ENCODE results near the gene SLC2A6.

Gene SLC2A6

DNA sequence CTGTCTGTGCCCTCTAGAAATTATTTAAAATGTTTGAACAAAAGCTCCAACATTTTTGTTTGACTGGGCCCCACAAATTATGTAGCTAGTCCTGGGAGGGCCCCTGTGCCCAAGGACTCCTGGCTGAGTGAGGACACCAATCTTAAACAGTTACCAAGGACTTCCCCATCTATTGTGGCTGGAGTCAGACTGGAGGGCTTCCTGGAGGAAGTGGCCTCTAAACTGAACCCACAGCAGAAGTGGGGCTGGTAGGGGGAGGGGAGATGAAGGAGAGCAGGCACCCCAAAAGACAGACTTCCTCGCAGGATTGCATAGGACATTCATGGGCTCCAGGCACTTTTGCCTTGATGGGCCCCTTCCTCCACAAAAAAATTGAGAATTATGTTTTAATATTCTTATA is 48.7 kb downstream of the SLC2A6 start:
- no peak for DNase-seq

DNA sequence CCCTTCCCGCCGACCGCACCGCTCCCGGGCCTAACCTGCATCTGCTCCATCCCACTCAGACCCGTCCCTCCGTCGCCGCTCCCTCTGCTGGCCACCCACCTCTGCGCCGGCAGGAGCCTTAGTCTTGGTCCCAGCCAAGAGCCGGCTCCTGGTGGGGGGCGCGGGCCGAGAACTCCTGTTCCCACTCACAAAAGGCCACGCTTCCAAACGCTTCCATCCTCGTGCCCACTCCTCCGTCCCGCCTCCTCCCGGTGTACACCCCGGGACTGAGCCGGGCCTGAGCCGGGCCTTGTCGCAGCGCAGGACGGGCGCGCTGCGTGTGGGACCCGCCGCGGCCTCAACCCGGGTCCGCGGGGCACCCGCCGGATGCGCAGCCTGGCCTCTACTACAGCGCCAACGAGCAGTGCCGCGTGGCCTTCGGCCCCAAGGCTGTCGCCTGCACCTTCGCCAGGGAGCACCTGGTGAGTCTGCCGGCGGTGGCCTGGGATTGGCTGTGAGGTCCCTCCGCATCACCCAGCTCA is 49.2 kb downstream of the SLC2A6 start:
- DNase-seq = no peak

DNA sequence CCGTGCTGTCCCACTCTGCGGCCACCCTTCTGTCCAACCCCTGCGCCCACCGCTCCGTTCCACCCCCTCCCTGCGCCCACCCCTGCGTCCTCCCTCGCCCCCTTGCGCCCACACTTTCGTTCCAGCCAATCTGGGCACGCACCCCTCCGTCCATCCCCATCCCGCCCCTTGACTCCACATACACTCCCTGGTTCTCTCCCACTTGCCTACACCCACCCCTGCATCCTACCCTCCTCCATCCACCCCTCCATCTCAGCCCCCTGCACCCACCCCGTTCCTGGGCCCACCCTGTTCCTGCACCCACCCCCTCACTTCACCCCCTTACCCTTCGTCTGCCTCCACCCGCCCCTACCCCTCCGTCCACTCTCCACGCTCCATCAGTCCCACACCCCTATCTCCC is 49.7 kb downstream of the SLC2A6 start:
- no peak for DNase-seq

DNA sequence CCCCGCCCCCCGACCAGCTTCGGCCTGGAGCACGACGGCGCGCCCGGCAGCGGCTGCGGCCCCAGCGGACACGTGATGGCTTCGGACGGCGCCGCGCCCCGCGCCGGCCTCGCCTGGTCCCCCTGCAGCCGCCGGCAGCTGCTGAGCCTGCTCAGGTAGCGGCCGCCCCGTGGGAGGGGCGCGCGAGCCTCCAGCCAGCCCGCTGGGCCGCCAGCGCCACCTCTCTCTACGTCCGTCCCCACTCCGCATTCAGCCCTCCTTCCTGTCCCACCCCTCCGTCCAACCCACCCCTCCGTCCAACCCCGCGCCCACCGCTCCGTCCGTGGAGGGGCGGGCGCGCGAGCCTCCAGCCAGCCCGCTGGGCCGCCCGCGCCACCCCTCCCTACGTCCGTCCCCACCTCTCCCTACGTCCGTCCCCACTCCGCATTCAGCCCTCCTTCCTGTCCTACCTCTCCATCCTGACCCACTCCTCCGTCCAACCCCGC is 50.2 kb downstream of the SLC2A6 start:
- DNase-seq = no peak

DNA sequence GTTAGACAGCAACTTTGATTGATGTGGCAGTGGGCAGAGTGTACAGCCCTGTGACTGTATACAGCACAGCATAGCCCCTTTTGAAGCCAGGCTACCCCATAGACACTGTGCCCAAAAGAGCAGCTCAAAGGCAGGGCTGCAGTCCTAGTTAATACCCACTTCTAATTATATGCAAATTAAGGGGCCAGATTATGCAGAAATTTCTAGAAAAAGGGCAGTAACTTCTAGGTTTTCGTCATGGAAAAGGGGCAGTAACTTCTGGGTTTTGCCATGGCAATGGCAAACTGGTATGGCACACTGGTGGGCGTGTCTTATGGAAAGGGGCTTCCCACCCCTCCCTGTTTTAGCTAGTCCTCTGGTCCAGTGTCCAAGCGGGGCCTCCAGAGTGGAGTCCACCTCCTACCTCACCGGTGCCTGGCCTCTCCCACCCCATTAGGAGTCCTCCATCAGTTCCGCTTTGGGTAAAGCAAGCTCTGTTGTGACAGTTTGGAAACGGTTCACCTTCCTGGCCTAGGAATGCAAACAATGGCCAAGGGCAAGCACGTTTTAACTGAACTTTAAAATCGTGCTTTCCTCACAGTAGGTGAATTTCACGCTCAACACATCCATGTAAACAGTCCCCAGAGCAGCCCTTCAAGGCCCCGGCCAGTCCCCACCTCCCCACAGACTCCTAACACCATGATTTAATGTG is 51.1 kb downstream of the SLC2A6 start:
- DNase-seq = no peak

DNA sequence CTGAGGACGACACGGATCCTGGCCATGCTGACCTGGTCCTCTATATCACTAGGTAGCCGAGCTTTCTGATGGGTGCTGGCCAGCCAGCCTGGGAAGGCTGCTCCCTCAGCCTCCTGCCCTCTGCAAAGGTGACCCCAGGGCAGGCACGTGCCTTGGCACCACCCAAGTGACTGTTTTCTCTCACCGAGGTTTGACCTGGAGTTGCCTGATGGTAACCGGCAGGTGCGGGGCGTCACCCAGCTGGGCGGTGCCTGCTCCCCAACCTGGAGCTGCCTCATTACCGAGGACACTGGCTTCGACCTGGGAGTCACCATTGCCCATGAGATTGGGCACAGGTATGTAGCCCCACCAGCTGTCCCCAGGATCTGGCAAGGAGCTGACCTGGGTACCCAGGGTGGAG is 52.9 kb downstream of the SLC2A6 start:
- DNase-seq = no peak

DNA sequence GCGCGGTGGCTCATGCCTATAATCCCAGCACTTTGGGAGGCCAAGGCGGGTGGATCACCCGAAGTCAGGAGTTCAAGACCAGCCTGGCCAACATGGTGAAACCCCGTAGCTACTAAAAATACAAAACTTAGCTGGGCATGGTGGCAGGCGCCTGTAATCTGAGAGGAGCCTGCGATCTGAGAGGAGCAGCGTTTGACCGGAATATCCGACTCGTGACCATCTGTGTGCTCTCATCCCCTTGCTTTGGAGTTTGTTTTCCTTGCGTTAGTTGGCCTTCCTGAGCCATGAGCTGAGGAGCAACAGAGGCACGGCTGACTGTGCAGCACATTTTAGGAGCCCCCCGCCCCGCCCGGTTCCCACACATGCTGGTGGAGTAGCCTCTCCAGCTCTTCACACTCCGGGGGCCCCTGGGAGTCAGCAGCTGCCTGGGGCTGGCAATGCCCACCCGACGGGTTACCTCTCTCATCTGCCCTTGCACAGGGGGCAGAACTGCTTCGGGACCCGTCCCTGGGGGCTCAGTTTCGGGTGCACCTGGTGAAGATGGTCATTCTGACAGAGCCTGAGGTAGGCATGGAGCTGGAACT is 53.8 kb downstream of the SLC2A6 start:
- DNase-seq = no peak

DNA sequence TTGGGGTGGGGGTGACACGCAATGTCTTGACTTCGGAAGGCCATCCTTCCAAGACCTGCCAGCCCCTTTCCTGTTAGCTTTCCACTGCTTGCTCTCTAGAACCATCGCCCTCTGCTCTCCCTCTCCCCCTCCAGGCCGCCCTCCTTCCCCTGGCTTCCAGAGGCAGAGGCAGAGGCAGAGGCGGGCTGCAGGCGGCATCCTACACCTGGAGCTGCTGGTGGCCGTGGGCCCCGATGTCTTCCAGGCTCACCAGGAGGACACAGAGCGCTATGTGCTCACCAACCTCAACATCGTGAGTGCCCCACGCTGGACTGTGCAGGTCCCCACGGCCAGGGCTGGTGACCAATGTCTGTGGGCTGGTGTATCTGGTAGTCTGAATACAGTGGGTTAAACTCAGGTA is 54.7 kb downstream of the SLC2A6 start:
- DNase-seq = no peak

DNA sequence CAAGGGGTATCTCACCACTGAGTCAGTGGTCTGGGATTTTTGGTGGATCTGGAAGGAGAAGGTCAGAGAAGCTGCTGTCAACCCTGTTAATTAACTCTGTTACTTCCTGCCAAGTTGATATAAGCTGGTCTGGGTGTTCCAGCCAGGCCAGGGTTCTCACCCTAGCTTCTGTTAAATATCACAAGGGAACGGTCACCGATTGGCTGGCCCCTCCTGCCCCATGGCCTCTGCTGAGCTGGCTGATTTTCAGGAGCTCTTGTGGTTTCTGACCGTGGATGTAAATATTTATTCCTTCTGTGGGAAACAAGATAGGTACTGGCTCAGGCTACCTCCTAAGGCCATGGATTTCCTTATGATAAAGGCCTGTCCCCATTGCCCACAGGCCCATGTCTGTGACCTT is 55.7 kb downstream of the SLC2A6 start:
- DNase-seq = no peak

DNA sequence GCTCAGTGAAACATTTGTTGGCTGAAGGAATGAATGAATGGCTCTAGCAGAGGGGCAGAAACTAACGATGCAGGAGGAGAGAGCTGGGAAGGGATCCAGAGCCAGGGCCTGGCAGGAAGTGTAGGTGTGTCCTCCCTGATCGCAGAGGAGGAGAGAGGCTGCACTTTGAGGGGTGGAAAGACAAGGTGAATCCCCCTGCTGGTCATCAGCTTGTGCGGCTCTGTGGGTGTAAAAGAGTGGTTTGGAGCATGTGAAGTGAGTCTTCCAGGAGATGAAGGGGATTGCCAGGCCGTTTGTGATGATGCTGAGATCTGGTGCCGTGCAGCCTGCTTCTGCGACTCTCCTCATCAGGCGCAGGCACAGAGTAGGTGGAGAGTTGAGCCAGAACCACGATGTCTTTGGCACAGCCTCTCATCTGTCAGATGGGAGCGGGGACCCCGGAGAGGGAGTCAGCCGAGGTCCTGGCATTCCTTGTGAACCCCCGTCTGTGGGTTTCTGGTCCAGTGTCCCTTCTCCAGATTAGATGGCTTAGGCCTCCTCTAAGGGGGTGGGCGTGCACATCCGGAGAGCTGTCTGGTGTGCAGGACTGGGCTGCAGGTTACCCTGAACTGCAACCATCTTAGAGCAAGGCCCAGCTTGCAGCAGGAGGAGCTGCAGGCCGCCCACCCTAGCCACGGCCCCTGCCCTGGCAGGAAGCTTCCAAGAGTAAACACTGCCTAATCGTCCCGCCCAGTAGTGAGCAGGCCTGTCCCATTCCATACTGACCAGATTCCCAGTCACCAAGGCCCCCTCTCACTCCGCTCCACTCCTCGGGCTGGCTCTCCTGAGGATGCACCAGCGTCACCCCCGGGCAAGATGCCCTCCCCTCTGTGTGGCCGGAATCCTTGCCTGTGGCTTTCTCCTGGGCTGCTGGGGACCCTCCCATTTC is 57.0 kb downstream of the SLC2A6 start, which contains the start of gene ADAMTS13:
Gene ADAMTS13, plus strand, starts transcription at position 753 of the 928 bp plus-strand sequence. Its CDS starts 77 bp downstream, at position 830.
- DNase-seq = no peak
